CD4-positive, alpha-beta T cell (primary cell): ENCODE data around the gene RNF208. TPM values are rescaled to one million over a fixed set of nuclear protein-coding genes. Genes with fewer than 3 reads are reported as not detected.

Experiments used
- ATAC-seq: fragments of 200-7000 bp; cut with Tn5 transposase; one replicate; pipeline ENCODE4 v1.10.0; 2022; ENCODE audit warnings: mild to moderate bottlenecking; ENCODE audit not compliant: poor library complexity
- CTCF ChIA-PET: fragments of 350-600 bp; sonication (Branson Sonifier 250); formaldehyde crosslinking; loops from one replicate; lab custom pipeline; 2021; ENCODE audit warnings: antibody characterized with exemption, inconsistent platforms; lab: Charles Lee
- POLR2A ChIA-PET: fragments of 350-600 bp; sonication (Branson Sonifier 250); formaldehyde crosslinking; loops from one replicate; lab custom pipeline; 2021; ENCODE audit warnings: antibody characterized with exemption, inconsistent platforms; lab: Charles Lee
- DNase-seq, 14 experiments: peaks; one replicate each; pipeline ENCODE4 v3.0.0-alpha.2; 2013 to 2020; ENCODE audit warnings: mixed read lengths in 2 of 14
- H3K27ac ChIP-seq, 2 donors: one replicate each; pipeline versions ENCODE4 v1.5.1 to v1.7.0; 2013; ENCODE audit warnings: low read length in 2 of 2, low read depth in 1 of 2, mild to moderate bottlenecking in 1 of 2
- H3K27me3 ChIP-seq, 2 experiments: 1 replicate in 1 of 2; 2 replicates in 1 of 2; pipeline versions ENCODE4 v1.6.1 to v1.7.0; 2013; ENCODE audit warnings: low read length in 2 of 2, control low read depth in 1 of 2, mild to moderate bottlenecking in 1 of 2, moderate library complexity in 1 of 2; ENCODE audit not compliant: insufficient read depth in 2 of 2, control insufficient read depth in 1 of 2
- H3K36me3 ChIP-seq: one replicate; pipeline ENCODE4 v1.6.1; 2013; ENCODE audit warnings: low read length, control low read depth; ENCODE audit not compliant: insufficient read depth
- H3K4me1 ChIP-seq: one replicate; pipeline ENCODE4 v1.6.1; 2013; ENCODE audit warnings: low read length, control low read depth; ENCODE audit not compliant: insufficient read depth
- H3K4me3 ChIP-seq: one replicate; pipeline ENCODE4 v1.5.1; 2013; ENCODE audit warnings: mild to moderate bottlenecking, low read length, moderate library complexity
- H3K9me3 ChIP-seq, 2 experiments: 1 replicate in 1 of 2; 2 replicates in 1 of 2; pipeline versions ENCODE4 v1.6.1 to v1.7.0; 2013; ENCODE audit warnings: low read length in 2 of 2, mild to moderate bottlenecking in 2 of 2, control low read depth in 1 of 2, moderate library complexity in 1 of 2; ENCODE audit not compliant: control insufficient read depth in 1 of 2, insufficient read depth in 1 of 2
- H3K27ac Mint-ChIP-seq: one replicate; pipeline ENCODE4 v1.8.0; 2020; ENCODE audit warnings: mixed read lengths
- H3K27me3 Mint-ChIP-seq: one replicate; pipeline ENCODE4 v1.8.0; 2021; ENCODE audit warnings: mixed read lengths
- H3K36me3 Mint-ChIP-seq: one replicate; pipeline ENCODE4 v1.8.0; 2021; ENCODE audit warnings: low read depth, mixed read lengths
- H3K4me1 Mint-ChIP-seq: one replicate; pipeline ENCODE4 v1.8.0; 2021; ENCODE audit warnings: low read depth, mixed read lengths
- H3K4me3 Mint-ChIP-seq: one replicate; pipeline ENCODE4 v1.8.0; 2020; ENCODE audit warnings: mild to moderate bottlenecking, mixed read lengths
- H3K9me3 Mint-ChIP-seq: one replicate; pipeline ENCODE4 v1.8.0; 2020; ENCODE audit warnings: mixed read lengths
- intact Hi-C, 2 experiments: fragments of 100-400 bp; cut with DNase I in 1 of 2; cut with micrococcal nuclease in 1 of 2; formaldehyde crosslinking; loops; one replicate each; pipeline versions ENCODE4 v1.15.1 to v1.9.0; 2023 to 2025; cut with DNase I, micrococcal nuclease
- total RNA-seq, 174 experiments: library from RNA in 2 of 174; stranded (reverse) in 2 of 174; gene quantifications; one replicate each; pipeline ENCODE4 v1.2.3 and lab custom pipeline; 2021 to 2026
- TF ChIP-seq, protein P1 (sequence below): fragments of 200-600 bp; IDR thresholded peaks from one replicate; pipeline ENCODE4 v1.8.0; 2022; ENCODE audit warnings: antibody characterized with exemption, mild to moderate bottlenecking

RNF208 gene
- total RNA-seq, 2 experiments from 2014 or later, result 0.66 to 0.67 TPM

- no peaks in the 10 kb centered on the region for H3K27me3 ChIP-seq
- intact Hi-C loops, result no loop called here
- DNase-seq, result no peak
- H3K4me1 ChIP-seq, result peaks cover 65% of the 10 kb centered on the region
- TF ChIP-seq, protein P1, sequence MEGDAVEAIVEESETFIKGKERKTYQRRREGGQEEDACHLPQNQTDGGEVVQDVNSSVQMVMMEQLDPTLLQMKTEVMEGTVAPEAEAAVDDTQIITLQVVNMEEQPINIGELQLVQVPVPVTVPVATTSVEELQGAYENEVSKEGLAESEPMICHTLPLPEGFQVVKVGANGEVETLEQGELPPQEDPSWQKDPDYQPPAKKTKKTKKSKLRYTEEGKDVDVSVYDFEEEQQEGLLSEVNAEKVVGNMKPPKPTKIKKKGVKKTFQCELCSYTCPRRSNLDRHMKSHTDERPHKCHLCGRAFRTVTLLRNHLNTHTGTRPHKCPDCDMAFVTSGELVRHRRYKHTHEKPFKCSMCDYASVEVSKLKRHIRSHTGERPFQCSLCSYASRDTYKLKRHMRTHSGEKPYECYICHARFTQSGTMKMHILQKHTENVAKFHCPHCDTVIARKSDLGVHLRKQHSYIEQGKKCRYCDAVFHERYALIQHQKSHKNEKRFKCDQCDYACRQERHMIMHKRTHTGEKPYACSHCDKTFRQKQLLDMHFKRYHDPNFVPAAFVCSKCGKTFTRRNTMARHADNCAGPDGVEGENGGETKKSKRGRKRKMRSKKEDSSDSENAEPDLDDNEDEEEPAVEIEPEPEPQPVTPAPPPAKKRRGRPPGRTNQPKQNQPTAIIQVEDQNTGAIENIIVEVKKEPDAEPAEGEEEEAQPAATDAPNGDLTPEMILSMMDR, result no peak
- no peak overlapping the region for H3K4me3 ChIP-seq
- peaks cover 13% of the 10 kb centered on the region for H3K36me3 Mint-ChIP-seq
- peak overlapping the region; percentile 58 for H3K27ac Mint-ChIP-seq
- no peak for ATAC-seq
- no peaks in the 10 kb centered on the region for H3K27me3 Mint-ChIP-seq
- no peaks in the 10 kb centered on the region for H3K9me3 Mint-ChIP-seq
- CTCF ChIA-PET, result no interaction called here
- H3K4me3 Mint-ChIP-seq, result peak overlapping the region; percentile 60
- peaks cover 2% of the 10 kb centered on the region for H3K36me3 ChIP-seq
- POLR2A ChIA-PET, result interaction anchor here (0.7 to 2.2 kb wide), 3 partner anchors 14 to 73 kb away, joined by 3 to 9 read pairs (median 3); partner anchors contain the start of gene SSNA1
- H3K4me1 Mint-ChIP-seq, result peaks cover 44% of the 10 kb centered on the region
- H3K27ac ChIP-seq, result no peak overlapping the region
- peaks cover 0 to 6% of the 10 kb centered on the region in 2 experiments for H3K9me3 ChIP-seq
Measured at GRCh38 chr9:137202966-137203365, 19.1 kb downstream of the RNF208 start.

DNA sequence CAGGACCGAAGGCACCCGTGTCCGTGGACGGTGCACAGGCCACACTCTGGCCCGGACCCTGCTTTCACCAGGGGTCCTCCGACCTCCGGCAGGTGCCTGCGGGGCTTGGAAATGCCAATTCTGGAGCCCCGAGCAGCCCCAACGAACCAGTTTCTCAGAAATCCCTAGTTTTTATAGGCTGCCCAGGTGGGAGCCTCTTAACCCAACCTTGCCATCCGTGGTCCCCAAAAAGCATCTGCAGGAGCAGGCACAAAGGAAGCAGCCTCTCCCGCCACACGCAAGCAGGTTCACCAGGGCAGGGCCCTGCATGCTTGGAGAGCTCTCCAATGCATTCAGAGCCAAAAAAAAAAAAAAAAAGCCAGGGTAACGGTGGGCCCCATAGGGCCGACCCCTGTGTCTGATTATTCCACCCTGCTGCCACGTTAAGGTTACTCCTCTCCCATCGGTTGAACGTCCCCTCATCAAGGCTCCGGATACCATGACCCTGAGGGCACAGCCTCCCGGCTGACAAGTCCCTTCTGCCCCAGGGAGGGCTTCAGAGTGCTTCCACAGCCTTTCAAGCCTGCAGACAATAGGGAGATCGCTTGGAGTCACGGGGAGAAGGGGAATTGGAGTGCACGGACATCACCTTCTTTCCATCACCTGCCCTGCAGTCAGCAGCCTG is 20.7 kb downstream of the RNF208 start:
- Histone ChIP-seq H3K27me3 (no peaks in the 10 kb centered on the region), H3K4me3 (peak overlapping the region; percentile 87), H3K36me3 (peaks cover 2% of the 10 kb centered on the region), H3K9me3 (peaks cover 0 to 6% of the 10 kb centered on the region in 2 experiments), H3K4me1 (peaks cover 56% of the 10 kb centered on the region), H3K27ac (peak overlapping the region; percentile 72 to 76)
- Mint-ChIP-seq H3K4me1 (peaks cover 31% of the 10 kb centered on the region), H3K27me3 (no peaks in the 10 kb centered on the region), H3K36me3 (peaks cover 5% of the 10 kb centered on the region), H3K9me3 (no peaks in the 10 kb centered on the region), H3K27ac (peak overlapping the region; percentile 84), H3K4me3 (peak overlapping the region; percentile 93)
- intact Hi-C loops, result loop anchor here (1.0 to 2.0 kb wide), 2 partner anchors 21 to 22 kb away; partner anchors contain the start of gene RNF208 (in 1 of the 2)
- CTCF ChIA-PET, result interaction anchor here (0.6 to 1.4 kb wide), 7 partner anchors 12 to 134 kb away, joined by 3 to 9 read pairs (median 4); partner anchors contain the start of genes ANAPC2, RNF224 and SSNA1
- DNase-seq (no peak), ATAC-seq (no peak)
- TF ChIP-seq, protein P1, result no peak
- POLR2A ChIA-PET, result interaction anchor here (0.7 to 2.5 kb wide), 12 partner anchors 9 to 315 kb away, joined by 4 to 39 read pairs (median 8); partner anchors contain the start of genes ANAPC2, MAN1B1, NELFB and RNF208

DNA sequence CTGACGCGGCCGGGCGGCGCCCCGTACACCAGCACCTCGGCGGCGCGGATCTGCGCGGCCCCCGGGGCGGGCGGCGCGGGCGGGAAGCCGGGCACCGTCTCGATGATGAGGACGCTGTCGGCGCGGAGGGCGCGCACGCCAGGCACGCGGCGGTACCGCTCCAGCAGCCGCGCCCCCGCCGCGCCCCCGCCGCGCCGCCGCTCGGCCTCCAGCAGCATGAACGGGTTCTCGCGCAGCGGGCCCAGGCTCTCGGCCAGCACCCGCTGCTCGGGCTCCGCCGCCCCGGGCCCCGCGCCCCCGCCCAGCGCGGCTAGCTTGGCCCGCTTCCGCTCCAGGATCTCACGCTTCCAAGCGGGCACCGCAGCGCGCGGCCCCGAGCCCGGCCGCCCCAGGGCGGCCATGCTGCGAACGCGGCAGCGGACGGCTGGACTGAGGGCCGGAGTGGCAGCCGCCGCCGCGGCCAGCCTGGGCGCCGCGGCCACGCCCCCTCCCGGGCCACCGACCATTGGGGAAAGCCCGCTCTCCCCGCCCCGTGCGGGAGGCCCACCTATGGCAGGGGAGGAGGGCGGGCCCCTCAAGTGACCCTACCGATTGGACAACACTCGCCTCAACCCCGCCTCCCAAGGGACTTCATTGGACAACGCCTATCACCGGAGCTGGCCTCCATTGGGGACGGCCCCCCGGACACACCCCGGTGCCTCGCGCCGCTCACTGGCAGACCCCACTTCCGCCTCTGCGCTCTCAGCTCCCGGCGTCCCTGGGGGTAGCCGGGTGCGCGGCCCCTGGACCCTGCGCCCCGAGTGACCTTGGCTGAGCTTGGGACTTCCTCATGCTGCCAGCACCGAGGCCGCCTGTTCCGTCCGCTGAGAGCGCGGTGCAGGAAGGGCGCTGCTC is 21.5 kb downstream of the RNF208 start, which contains the start of gene TPRN:
TPRN (minus strand) TSS at position 431 of the 894 bp plus-strand sequence; CDS start at position 401, 30 bp downstream.
- H3K9me3 Mint-ChIP-seq, result no peaks in the 10 kb centered on the region
- peaks cover 23% of the 10 kb centered on the region for H3K4me1 Mint-ChIP-seq
- CTCF ChIA-PET, result interaction anchor here (0.6 to 1.4 kb wide), 7 partner anchors 11 to 133 kb away, joined by 3 to 9 read pairs (median 4); partner anchors contain the start of genes ANAPC2, RNF224 and SSNA1
- peaks cover 5% of the 10 kb centered on the region for H3K36me3 Mint-ChIP-seq
- Histone ChIP-seq H3K4me3 (peak within 1 kb of the TSS; percentile 87), H3K27ac (peak within 1 kb of the TSS; percentile 72 to 76), H3K27me3 (no peaks in the 10 kb centered on the region), H3K36me3 (peaks cover 2% of the 10 kb centered on the region), H3K9me3 (peaks cover 0 to 6% of the 10 kb centered on the region in 2 experiments), H3K4me1 (peaks cover 48% of the 10 kb centered on the region)
- peak within 1 kb of the TSS; percentile 84 for H3K27ac Mint-ChIP-seq
- peak; percentile 94 for ATAC-seq
- TF ChIP-seq, protein P1, result no peak
- H3K27me3 Mint-ChIP-seq, result no peaks in the 10 kb centered on the region
- POLR2A ChIA-PET, result interaction anchor here (0.6 to 2.5 kb wide), 13 partner anchors 8 to 662 kb away, joined by 3 to 39 read pairs (median 6); partner anchors contain the start of genes ANAPC2, MAN1B1, NELFB and RNF208
- DNase-seq, result peak; percentile 93 to 99 (median 98)
- H3K4me3 Mint-ChIP-seq, result peak within 1 kb of the TSS; percentile 93
- intact Hi-C loops, result loop anchor here (1.0 to 2.0 kb wide), 2 partner anchors 22 to 23 kb away; partner anchors contain the start of gene RNF208 (in 1 of the 2)
